ENCODE data around the gene COMMD7. TPM values are rescaled to one million over a fixed set of nuclear protein-coding genes. Genes with fewer than 3 reads are reported as not detected.
"Not testable (repeated sequence)": the region's sequence is repeated elsewhere in the genome, so short reads cannot be mapped to it uniquely, and the experiment has no call there.

Gene COMMD7
- total and polyA plus RNA-seq, 12 donors, result 16.4 to 58.6 (median 40.4) TPM

DNA sequence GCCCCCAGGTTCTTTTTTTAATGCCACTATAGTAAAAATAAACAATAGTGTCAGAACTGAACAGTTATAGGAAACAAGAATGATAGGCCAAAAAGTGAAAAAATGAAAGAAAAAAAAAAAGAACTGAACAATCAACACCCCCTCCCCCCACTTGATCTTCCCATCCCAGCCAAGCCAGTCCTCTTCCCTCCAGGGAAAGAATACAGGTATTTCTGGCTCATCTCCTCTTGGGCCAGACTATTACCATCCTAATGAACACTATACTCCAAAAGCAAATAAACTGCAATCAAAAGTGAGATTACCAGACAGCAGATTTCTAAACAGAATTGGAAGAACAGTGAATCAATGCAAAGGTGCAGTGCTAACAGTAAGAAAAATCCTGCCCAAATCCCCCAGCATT, 48.2 kb downstream of the COMMD7 start:
- Histone ChIP-seq H3K4me1 (replicated peaks in 1 of 2) (no peaks in the 10 kb centered on the region), H3K9me3 (replicated peaks in 1 of 3) (no peaks in the 10 kb centered on the region), H3K36me3 (replicated peaks in 1 of 2) (no peaks in the 10 kb centered on the region), H3K4me3 (no peak overlapping the region), H3K27me3 (no peaks in the 10 kb centered on the region), H3K27ac (no peak overlapping the region)
- no peak for DNase-seq
- intact Hi-C loops (cut with DNase I), result no loop called here
- no peak for TF ChIP-seq POLR2A (IDR thresholded peaks at IDR 0.05)
- TF ChIP-seq, protein P1, sequence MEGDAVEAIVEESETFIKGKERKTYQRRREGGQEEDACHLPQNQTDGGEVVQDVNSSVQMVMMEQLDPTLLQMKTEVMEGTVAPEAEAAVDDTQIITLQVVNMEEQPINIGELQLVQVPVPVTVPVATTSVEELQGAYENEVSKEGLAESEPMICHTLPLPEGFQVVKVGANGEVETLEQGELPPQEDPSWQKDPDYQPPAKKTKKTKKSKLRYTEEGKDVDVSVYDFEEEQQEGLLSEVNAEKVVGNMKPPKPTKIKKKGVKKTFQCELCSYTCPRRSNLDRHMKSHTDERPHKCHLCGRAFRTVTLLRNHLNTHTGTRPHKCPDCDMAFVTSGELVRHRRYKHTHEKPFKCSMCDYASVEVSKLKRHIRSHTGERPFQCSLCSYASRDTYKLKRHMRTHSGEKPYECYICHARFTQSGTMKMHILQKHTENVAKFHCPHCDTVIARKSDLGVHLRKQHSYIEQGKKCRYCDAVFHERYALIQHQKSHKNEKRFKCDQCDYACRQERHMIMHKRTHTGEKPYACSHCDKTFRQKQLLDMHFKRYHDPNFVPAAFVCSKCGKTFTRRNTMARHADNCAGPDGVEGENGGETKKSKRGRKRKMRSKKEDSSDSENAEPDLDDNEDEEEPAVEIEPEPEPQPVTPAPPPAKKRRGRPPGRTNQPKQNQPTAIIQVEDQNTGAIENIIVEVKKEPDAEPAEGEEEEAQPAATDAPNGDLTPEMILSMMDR (IDR thresholded peaks at IDR 0.05), result no peak

DNA sequence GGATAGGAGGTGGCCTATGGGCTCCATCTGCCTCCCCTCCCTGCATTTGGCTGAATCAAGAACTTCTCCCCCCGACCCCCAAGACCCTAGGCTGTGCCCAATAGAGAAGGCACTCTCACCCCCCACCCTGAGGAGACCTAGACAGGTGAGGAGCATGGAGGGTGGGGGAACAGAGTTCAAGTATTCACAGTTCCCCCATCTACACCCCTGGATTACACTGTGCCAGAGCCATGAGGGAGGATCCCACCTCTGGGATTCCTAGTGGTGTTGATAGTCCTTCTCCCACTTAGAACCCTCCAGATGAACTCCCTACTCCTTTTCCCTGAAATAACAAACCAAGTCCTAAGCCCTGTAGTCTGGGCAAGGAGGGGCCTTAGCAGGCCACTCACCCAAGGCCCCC, 54.3 kb downstream of the COMMD7 start:
- intact Hi-C loops (cut with DNase I); H3K4me1 ChIP-seq (replicated peaks in 1 of 2); DNase-seq; H3K9me3 ChIP-seq (replicated peaks in 1 of 3); H3K27ac ChIP-seq; H3K27me3 ChIP-seq; H3K36me3 ChIP-seq (replicated peaks in 1 of 2); H3K4me3 ChIP-seq: not testable (repeated sequence)
- WGBS, 4 donors, result 92 to 100% (median 96%) methylated on average over 1 of the region's 1 CpG

DNA sequence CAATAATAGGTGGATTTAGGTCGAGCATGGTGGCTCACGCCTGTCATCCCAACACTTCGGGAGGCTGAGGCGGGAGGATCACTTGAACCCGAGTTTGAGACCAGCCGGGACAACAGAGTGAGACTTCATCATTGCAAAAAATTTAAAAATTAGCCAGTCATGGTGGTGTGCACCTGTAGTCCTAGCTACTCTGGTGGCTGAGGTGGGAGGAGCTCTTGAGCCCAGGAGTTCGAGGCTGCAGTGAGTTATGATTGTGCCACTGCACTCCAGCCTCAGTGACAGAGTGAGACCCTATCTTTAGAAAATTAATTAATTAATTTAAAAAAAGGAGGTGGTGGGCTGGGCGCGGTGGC, 56.1 kb downstream of the COMMD7 start:
- intact Hi-C loops (cut with DNase I), result no loop called here

DNA sequence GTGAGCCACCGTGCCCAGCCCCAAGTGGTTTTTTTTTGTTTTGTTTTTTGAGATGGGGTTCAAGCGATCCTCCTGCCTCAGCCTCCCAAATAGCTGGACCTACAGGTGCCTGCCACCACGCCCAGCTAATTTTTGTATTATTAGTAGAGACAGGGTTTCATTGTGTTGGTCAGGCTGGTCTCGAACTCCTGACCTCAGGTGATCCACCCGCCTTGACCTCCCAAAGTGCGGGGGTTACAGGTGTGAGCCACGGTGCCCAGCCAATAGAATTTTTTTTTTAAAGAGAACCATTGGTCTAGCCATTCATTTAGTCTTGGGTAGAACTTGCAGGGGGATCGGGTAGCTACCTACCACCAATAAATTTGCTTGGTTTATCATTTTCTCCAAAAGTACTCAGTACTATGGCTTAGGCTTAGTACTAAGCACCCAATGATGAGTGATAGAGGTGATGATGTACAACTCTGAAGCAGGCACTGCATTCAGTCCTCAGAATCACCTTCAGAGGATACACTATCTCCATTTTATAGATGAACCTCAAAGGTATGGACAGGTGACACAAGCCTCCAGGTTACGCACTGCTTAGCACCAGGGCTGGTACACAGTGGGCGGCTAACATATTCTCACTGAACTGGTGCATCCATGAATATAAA, 56.6 kb downstream of the COMMD7 start:
- H3K9me3 ChIP-seq (replicated peaks in 1 of 3), result no peaks in the 10 kb centered on the region
- no peaks in the 10 kb centered on the region for H3K36me3 ChIP-seq (replicated peaks in 1 of 2)
- peaks cover 0 to 2% of the 10 kb centered on the region in 2 donors for H3K4me1 ChIP-seq (replicated peaks in 1 of 2)
- H3K27me3 ChIP-seq, result no peaks in the 10 kb centered on the region
- intact Hi-C loops (cut with DNase I), result no loop called here
- no peak overlapping the region for H3K27ac ChIP-seq
- WGBS, 4 donors, result 89 to 96% (median 94%) methylated on average over 10 of the region's 10 CpGs
- H3K4me3 ChIP-seq, result no peak overlapping the region
- no peak for TF ChIP-seq POLR2A (IDR thresholded peaks at IDR 0.05)
- TF ChIP-seq, protein P1 (IDR thresholded peaks at IDR 0.05), result no peak
- DNase-seq, result no peak

More for the DNA sequence above, 56.1 kb downstream of the COMMD7 start:
- no peaks in the 10 kb centered on the region for H3K9me3 ChIP-seq (replicated peaks in 1 of 3)
- 88 to 95% (median 94%) methylated on average over 8 to 9 of the region's 9 CpGs for WGBS, 4 donors
- H3K4me3 ChIP-seq, result no peak overlapping the region
- no peaks in the 10 kb centered on the region for H3K36me3 ChIP-seq (replicated peaks in 1 of 2)
- DNase-seq, result no peak
- H3K27me3 ChIP-seq, result no peaks in the 10 kb centered on the region
- no peaks in the 10 kb centered on the region for H3K4me1 ChIP-seq (replicated peaks in 1 of 2)
- H3K27ac ChIP-seq, result no peak overlapping the region
- TF ChIP-seq POLR2A (IDR thresholded peaks at IDR 0.05), result no peak
- TF ChIP-seq, protein P1 (IDR thresholded peaks at IDR 0.05), result no peak
